HG03060 (cell line): ENCODE data around the gene PIK3CG.
"Not testable (repeated sequence)": the region's sequence is repeated elsewhere in the genome, so short reads cannot be mapped to it uniquely, and the experiment has no call there.

ENCODE experiments used
- ATAC-seq: cut with Tn5 transposase; IDR thresholded peaks from one replicate; pipeline ENCODE4 v1.9.1; 2021; ENCODE audit warnings: low read depth, moderate number of reproducible peaks; ENCODE audit not compliant: unreplicated experiment

PIK3CG gene

DNA sequence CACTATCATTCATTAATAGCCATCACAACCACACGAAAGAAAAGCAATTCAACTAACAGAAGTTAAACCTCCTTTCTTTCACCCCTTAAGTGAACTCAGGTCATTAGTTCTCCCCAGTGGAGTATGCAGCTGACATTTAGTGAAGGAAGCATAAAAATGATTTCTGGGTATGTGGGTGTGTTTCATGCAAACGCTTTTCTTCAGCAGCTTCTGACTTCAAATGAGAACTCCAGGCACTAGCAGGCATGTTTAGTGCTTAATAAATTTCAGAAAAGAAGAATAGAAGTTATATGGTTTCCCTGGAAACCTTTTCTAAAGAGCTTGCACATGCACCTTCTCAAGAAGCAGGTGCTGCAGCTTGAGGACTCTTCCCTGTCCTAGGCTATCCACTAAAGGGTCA lies 62.5 kb downstream of the PIK3CG start:
- ATAC-seq: no peak

DNA sequence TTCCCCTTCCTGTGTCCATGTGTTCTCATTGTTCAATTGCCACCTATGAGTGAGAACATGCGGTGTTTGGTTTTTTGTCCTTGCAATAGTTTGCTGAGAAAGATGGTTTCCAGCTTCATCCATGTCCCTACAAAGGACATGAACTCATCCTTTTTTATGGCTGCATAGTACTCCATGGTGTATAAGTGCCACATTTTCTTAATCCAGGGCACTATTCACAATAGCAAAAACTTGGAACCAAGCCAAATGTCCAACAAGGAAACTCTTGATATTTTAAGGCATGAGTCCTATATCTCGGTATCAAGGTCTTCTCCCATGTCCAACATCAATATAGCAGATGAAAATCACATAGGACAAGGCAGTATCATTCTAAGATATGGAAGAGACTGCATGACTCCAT lies 64.5 kb downstream of the PIK3CG start:
- not testable (repeated sequence) for ATAC-seq

DNA sequence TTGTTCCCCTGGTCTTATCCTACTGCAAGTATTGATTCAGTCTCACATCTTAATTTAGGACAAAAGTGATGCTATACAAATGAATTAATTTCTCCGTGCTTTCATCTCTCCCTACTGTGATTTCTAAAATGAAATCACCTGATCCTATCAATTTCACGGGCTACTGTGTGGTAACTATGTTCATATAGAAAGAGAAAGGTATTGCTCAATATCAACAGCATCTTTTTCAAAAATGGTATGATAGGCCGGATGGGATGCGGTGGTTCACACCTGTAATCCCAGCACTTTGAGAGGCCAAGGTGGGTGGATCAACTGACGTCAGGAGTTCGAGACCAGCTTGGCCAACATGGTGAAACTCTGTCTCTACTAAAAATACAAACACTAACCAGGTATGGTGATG lies 71.2 kb downstream of the PIK3CG start:
- no peak for ATAC-seq

DNA sequence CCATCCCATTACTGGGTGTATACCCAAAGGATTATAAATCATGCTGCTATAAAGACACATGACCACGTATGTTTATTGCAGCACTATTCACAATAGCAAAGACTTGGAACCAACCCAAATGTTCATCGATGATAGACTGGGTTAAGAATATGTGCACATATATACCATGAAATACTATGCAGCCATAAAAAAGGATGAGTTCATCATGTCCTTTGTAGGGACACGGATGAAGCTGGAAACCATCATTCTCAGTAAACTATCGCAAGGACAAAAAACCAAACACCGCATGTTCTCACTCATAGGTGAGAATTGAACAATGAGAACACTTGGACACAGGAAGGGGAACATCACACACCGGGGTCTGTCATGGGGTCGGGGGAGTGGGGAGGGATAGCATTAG lies 73.0 kb downstream of the PIK3CG start:
- not testable (repeated sequence) for ATAC-seq

DNA sequence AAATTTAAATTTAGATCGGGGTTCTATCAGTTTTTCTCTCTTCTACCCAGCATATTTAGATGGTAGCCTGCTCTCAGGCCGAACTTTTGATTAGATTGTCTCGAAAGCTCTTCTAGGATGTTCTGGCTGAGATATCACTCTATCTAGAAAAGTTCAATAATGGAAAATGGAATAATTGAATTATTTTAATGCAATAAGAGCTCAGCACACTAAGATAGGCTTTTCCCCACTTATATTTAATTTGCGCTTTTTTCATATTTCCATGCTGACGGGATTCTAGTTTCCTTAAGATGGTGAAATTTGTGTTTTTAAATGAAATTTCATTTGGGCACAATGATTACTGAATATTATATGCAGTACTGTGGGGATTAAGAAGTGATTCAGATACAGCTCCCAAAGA lies 73.7 kb downstream of the PIK3CG start:
- ATAC-seq: no peak

DNA sequence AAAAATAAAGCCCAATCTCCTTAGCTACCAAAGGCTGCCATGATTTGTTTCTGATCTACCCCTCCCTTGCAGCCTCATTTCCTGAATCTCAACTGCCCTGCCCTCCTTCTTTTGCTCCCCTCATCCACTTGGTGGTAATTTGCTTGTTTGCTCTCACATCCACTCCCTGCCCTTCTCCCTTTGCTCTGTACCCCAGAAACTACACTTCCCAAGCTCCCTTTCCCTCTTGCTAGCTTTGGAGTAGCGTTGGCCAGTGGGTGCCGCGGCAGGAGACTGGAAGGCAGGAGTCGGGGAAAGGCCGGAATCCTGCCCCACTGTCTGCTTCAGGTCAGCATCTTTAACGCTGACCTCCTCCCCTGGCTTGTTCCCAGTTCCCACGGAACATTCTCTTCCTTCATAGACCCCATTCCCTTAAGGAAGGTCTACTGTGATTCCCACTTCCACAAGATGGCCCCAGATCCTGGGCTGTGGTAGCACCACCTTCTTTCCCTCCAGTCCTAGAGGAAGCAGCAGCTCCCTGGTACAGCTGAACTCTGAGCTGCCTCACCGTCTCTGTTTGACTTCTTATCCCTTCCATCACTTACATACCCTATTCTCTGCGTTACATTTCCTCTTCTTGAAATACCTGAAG lies 79.1 kb downstream of the PIK3CG start:
- no peak for ATAC-seq

DNA sequence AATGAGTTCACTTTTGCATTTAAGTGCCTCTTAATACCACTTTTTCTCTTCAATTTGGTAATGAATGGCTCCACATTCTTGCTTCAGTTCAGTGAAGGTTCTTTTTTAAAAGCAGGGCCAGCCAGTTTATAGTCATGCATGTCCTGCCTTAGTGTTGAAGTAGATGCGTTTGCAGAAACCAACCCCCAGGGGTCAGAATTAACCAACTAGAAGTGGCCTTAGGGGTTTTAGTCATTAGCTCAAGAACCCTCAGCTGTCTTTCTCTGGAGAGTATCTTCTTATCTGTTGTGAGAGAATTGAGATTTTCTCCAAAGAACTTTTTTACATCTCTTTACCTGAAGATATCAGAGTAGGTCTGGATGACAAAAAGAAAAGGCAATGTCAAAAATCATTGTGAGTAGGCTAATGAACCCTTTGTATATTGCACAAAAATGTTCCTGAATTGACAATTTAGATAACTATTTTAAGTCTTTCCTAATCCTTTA lies 82.2 kb downstream of the PIK3CG start:
- no peak for ATAC-seq

DNA sequence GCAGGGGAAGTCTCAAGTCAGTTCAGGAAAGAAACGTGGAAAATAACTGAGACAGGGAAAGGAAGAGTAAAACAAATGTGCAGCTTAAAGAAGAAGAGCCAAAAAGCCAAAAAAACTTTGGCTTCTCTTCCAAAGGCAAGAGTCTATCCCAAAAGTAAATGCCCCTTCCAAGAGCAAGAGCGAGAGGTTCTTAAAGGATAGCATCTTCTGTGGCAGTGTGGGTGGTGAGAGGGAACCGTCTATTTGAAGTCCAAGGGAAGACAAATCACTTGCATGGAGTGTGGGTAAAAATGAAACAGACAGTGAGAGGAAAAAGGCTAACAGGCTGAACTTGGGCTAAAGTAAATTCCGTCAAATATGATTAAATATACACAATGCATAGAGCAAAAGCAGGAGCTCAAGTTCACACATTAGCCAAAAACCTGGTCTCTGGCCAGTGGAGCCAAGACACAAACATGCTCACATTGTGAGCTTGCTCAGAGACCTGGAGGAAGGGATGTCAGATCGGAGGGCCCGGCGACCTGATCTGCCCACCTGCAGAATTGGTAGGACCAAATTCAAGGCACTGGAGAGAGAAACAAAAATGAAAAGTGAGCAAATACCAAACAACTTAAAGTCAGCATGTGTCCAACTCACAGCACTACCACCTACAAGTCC lies 87.0 kb downstream of the PIK3CG start:
- no peak for ATAC-seq

DNA sequence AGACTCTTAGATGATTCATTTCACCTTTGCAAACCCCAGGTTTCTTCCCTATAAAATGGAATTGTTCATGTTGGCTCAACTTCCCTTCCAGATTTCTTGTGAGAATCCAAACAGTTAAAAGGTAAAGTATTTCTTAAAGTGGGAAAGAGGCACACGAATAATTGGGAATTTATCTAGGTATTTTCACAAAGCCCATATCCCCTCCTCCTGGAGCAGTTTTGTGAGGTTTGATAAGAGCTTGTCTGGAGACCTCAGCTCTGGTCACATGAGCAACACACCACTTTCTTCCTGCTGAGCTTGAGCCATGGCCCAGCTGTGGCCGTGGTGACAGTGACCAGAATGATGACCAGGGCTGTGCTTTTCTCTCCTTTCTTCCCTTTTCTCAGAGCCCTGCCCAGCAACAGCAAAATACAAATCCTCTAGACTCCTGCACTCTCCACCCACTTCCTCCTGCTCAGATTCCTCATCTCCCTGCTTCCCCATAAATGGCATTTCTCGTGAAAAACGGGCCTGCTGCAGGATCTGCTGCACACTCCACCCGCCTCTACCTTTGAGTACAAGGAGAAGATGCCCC lies 87.7 kb downstream of the PIK3CG start:
- ATAC-seq: no peak

DNA sequence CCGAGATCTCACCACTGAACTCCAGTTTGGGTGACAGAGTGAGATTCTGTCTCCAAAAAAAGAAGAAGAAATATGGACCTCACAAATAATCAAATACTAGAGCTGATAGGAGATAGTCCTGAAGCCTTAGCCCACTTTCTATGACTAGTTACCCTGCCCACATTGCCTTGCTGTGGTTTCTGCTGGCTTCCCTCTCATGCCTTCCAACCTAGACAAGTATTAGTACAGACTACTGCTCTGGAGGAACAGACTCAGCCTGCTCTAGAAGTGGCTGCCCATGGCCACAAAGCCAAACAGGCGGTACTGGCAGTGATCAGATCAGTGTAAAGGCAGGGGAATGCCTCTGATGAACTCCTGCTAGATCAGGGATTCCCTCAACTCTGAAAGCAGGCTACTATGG lies 89.8 kb downstream of the PIK3CG start:
- ATAC-seq: no peak

DNA sequence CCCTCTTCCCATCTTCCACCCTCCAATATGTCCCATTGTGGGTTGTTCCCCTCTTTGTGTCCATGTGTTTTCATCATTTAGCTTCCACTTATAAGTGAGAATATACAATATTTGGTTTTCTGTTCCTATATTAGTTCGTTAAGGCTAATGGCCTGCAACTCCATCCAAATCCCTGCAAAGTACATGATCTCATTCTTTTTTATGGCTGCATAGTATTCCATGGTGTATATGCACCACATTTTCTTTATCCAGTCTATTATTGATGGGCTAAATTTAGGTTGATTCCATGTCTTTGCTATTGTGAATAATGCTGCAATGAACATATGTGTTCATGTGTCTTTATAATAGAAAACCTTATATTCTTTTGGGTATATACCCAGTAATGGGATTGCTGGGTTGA lies 90.8 kb downstream of the PIK3CG start:
- not testable (repeated sequence) for ATAC-seq
